ENCODE data around the gene VAV1. TPM values are rescaled to one million over a fixed set of nuclear protein-coding genes. Genes with fewer than 3 reads are reported as not detected.

Gene VAV1
- total and polyA plus RNA-seq, 2 of the 13 experiments (the other 11 are each of a cell fraction or from before 2014, with no cell fraction given) = not detected

GRCh38 chr19:6752256-6753177 is 20.0 kb upstream of the VAV1 start (continued):
- no peak; the same call in 1 of the 2 replicates for TF ChIP-seq NFKBIZ (CRISPR knock-in tag; IDR thresholded peaks at IDR 0.05)
- peak; percentile 99 for TF ChIP-seq GFI1 (CRISPR knock-in tag; IDR thresholded peaks at IDR 0.05; ENCODE audit: borderline replicate concordance)
- no peak for TF ChIP-seq JUNB (CRISPR knock-in tag; IDR thresholded peaks at IDR 0.05; ENCODE audit: borderline replicate concordance)
- no peak for TF ChIP-seq NR1H2 (CRISPR knock-in tag; IDR thresholded peaks at IDR 0.05; ENCODE audit: borderline replicate concordance, low read depth)
- TF ChIP-seq DMAP1 (CRISPR knock-in tag; IDR thresholded peaks at IDR 0.05) = peak; percentile 52; the same call in 1 of the 2 replicates
- TF ChIP-seq FLYWCH1 (CRISPR knock-in tag; IDR thresholded peaks at IDR 0.05) = no peak
- TF ChIP-seq ZNF639 (CRISPR knock-in tag; conservative IDR thresholded peaks at IDR 0.05) = 0 out of 2 replicates have a peak, but pooled peaks have one; percentile 59
- TF ChIP-seq ZNF687 (CRISPR knock-in tag; IDR thresholded peaks at IDR 0.05) = peak; percentile 96
- peak; percentile 61 for TF ChIP-seq ATF7-NPFF (CRISPR knock-in tag; IDR thresholded peaks at IDR 0.05; ENCODE audit: low read depth)
- TF ChIP-seq, protein P1, sequence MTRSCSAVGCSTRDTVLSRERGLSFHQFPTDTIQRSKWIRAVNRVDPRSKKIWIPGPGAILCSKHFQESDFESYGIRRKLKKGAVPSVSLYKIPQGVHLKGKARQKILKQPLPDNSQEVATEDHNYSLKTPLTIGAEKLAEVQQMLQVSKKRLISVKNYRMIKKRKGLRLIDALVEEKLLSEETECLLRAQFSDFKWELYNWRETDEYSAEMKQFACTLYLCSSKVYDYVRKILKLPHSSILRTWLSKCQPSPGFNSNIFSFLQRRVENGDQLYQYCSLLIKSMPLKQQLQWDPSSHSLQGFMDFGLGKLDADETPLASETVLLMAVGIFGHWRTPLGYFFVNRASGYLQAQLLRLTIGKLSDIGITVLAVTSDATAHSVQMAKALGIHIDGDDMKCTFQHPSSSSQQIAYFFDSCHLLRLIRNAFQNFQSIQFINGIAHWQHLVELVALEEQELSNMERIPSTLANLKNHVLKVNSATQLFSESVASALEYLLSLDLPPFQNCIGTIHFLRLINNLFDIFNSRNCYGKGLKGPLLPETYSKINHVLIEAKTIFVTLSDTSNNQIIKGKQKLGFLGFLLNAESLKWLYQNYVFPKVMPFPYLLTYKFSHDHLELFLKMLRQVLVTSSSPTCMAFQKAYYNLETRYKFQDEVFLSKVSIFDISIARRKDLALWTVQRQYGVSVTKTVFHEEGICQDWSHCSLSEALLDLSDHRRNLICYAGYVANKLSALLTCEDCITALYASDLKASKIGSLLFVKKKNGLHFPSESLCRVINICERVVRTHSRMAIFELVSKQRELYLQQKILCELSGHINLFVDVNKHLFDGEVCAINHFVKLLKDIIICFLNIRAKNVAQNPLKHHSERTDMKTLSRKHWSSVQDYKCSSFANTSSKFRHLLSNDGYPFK (CRISPR knock-in tag; IDR thresholded peaks at IDR 0.05; ENCODE audit: borderline replicate concordance) = 0 out of 2 replicates have a peak, but pooled peaks have one; percentile 42
- TF ChIP-seq CCDC6 (CRISPR knock-in tag; IDR thresholded peaks at IDR 0.05) = 0 out of 2 replicates have a peak, but pooled peaks have one; percentile 17
- no peak for TF ChIP-seq MYNN (CRISPR knock-in tag; IDR thresholded peaks at IDR 0.05; ENCODE audit: low read depth)
- TF ChIP-seq, protein P2, sequence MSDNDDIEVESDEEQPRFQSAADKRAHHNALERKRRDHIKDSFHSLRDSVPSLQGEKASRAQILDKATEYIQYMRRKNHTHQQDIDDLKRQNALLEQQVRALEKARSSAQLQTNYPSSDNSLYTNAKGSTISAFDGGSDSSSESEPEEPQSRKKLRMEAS (IDR thresholded peaks at IDR 0.05) = peak; percentile 77
- TF ChIP-seq ZNF703 (CRISPR knock-in tag; IDR thresholded peaks at IDR 0.05; ENCODE audit: borderline replicate concordance) = no peak
- TF ChIP-seq ZBTB37 (CRISPR knock-in tag; IDR thresholded peaks at IDR 0.05) = peak; percentile 84
- no peak for TF ChIP-seq MAFF (IDR thresholded peaks at IDR 0.05; ENCODE audit: low read depth, low read length)
- TF ChIP-seq FOXA1 (IDR thresholded peaks at IDR 0.05) = no peak
- 0 out of 2 replicates have a peak, but pooled peaks have one; percentile 3 for TF ChIP-seq FOXA1 (CRISPR knock-in tag; IDR thresholded peaks at IDR 0.05)
- TF ChIP-seq THAP11 (CRISPR knock-in tag; IDR thresholded peaks at IDR 0.05) = peak; percentile 36; the same call in 1 of the 2 replicates
